ENCODE results near the gene MTX3. TPM values are rescaled to one million over a fixed set of nuclear protein-coding genes. Genes with fewer than 3 reads are reported as not detected.

The MTX3 gene
- total RNA-seq, 1 experiment from 2014 or later: 34.9 TPM

GRCh38 chr5:79973996-79974395, 17.1 kb downstream of the MTX3 start:
- RAD21 ChIA-PET (ENCODE audit: low non-redundant PET in 1 of 2, low total read pairs in 2 of 2, uncharacterized antibody in 2 of 2, unreplicated experiment in 2 of 2): no interaction called here
- no peaks in the 10 kb centered on the region for H3K27me3 ChIP-seq (ENCODE audit: insufficient read depth, low read length)
- H3K27ac ChIP-seq (ENCODE audit: low read depth, low read length): no peak overlapping the region
- H3K9ac ChIP-seq (ENCODE audit: low read length): no peak overlapping the region
- H3K9me2 ChIP-seq (ENCODE audit: insufficient read depth): no peaks in the 10 kb centered on the region
- no peaks in the 10 kb centered on the region for H3K9me3 ChIP-seq (ENCODE audit: control insufficient read depth in 1 of 2, insufficient read depth in 1 of 2, low read depth in 1 of 2, low read length in 2 of 2)
- H3K4me2 ChIP-seq (ENCODE audit: low read length): no peak overlapping the region
- CTCF ChIA-PET: no interaction called here
- BruUV-seq (replicated peaks): no TSS peak
- no peaks in the 10 kb centered on the region for H4K20me1 ChIP-seq (ENCODE audit: insufficient read depth)
- POLR2A ChIA-PET: no interaction called here
- H3K4me3 ChIP-seq (replicated peaks in 1 of 2; ENCODE audit: low read depth in 1 of 2, low read length in 2 of 2): no peak overlapping the region
- H3K79me2 ChIP-seq (ENCODE audit: insufficient read depth, low read length): no peaks in the 10 kb centered on the region
- peaks cover 13 to 20% of the 10 kb centered on the region in 2 experiments for H3K4me1 ChIP-seq (ENCODE audit: control insufficient read depth in 1 of 2, insufficient read depth in 2 of 2, low read length in 2 of 2)
- DNase-seq (ENCODE audit: low read depth, low spot score) (no peak), ATAC-seq (no peak)
- TF ChIP-seq POLR2AphosphoS5 (IDR thresholded peaks at IDR 0.05; ENCODE audit: low read depth, low read length): no peak
- no peak overlapping the region for H2AFZ ChIP-seq (ENCODE audit: low read depth, low read length, poor library complexity, severe bottlenecking)
- H3K36me3 ChIP-seq (ENCODE audit: control insufficient read depth in 1 of 2, insufficient read depth in 2 of 2, low read length in 2 of 2): peaks cover 0 to 2% of the 10 kb centered on the region in 2 experiments; a peak in 1 of 4 replicates
- intact Hi-C loops (cut with micrococcal nuclease): no loop called here

GRCh38 chr5:79973511-79973910, 17.6 kb downstream of the MTX3 start:
- H3K79me2 ChIP-seq (ENCODE audit: insufficient read depth, low read length): no peaks in the 10 kb centered on the region
- no peak overlapping the region for H3K9ac ChIP-seq (ENCODE audit: low read length)
- DNase-seq (ENCODE audit: low read depth, low spot score): no peak
- ChIA-PET POLR2A (no interaction called here), CTCF (no interaction called here), RAD21 (ENCODE audit: low non-redundant PET in 1 of 2, low total read pairs in 2 of 2, uncharacterized antibody in 2 of 2, unreplicated experiment in 2 of 2) (no interaction called here)
- no peaks in the 10 kb centered on the region for H4K20me1 ChIP-seq (ENCODE audit: insufficient read depth)
- H2AFZ ChIP-seq (ENCODE audit: low read depth, low read length, poor library complexity, severe bottlenecking): no peak overlapping the region
- no peak overlapping the region for H3K4me3 ChIP-seq (replicated peaks in 1 of 2; ENCODE audit: low read depth in 1 of 2, low read length in 2 of 2)
- BruUV-seq (replicated peaks): no TSS peak
- H3K27me3 ChIP-seq (ENCODE audit: insufficient read depth, low read length): no peaks in the 10 kb centered on the region
- H3K36me3 ChIP-seq (ENCODE audit: control insufficient read depth in 1 of 2, insufficient read depth in 2 of 2, low read length in 2 of 2): no peaks in the 10 kb centered on the region; a peak in 1 of 4 replicates
- no peaks in the 10 kb centered on the region for H3K9me3 ChIP-seq (ENCODE audit: control insufficient read depth in 1 of 2, insufficient read depth in 1 of 2, low read depth in 1 of 2, low read length in 2 of 2)
- no peaks in the 10 kb centered on the region for H3K9me2 ChIP-seq (ENCODE audit: insufficient read depth)
- intact Hi-C loops (cut with micrococcal nuclease): no loop called here
- H3K4me1 ChIP-seq (ENCODE audit: control insufficient read depth in 1 of 2, insufficient read depth in 2 of 2, low read length in 2 of 2): peaks cover 13 to 20% of the 10 kb centered on the region in 2 experiments
- H3K4me2 ChIP-seq (ENCODE audit: low read length): no peak overlapping the region
- no peak for TF ChIP-seq SP1 (IDR thresholded peaks at IDR 0.05; ENCODE audit: low read depth)
- TF ChIP-seq ZBTB33 (IDR thresholded peaks at IDR 0.05; ENCODE audit: extremely low read depth, insufficient replicate concordance, low read length): no peak
- ATAC-seq: no peak
- no peak overlapping the region for H3K27ac ChIP-seq (ENCODE audit: low read depth, low read length)

All from HCT116 (cell line).